ENCODE data around the gene CCDC171.

Gene CCDC171

DNA sequence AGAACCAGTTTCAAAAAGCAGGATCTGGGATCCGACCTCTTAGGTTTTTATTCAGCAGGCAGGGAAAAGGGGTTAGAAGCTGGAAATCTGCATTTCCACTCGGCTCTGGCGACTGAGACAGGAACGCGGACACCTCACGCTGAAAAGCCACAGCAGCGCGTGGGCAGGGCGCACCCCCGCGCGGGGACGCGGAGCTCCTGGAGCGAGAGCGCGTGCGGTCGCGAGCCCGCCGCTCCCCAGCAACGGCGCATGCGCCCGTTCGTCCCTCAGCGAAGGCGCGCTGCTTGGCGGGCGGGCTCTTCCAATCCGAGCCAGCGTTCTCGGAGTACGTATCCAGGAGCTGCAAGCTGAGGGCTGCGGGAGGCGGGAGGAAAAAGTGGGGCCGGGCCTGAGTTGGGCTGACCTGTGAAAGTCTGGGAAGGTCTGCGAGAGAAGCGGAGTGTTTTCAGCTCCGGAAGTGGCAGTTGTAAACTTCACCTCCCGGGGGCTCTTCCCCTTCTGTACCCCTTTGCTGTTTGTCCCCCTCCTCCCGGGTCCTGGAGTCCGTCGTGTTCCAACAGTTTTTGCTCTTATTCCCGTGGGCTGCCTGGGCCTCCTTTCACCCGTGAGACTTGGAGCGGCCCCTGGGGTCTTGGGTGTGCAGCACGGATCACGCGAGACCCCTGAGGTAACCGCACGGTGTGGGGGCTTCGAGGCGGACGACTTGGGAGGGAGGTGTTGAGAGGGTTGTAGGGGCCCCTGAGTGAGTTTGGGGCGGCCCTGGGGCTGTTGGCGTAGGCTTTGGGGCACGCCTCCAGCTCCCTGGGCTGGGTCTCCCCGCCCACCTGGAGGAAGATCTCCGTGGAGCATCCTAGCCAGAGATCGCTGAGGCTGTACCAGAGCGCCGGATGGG is at the start of gene CCDC171:
Gene CCDC171 (plus strand): TSS at position 408 of the 892 bp plus-strand sequence. CDS start 11,046 bp downstream, outside the sequence.
- DNase-seq (ENCODE audit: low read depth, low spot score) = peak; percentile 90
- Histone ChIP-seq H3K4me3 (ENCODE audit: low read length) (peak within 1 kb of the TSS; percentile 72; the same call in 1 of the 2 replicates), H3K27ac (ENCODE audit: low read length) (peak within 1 kb of the TSS; percentile 6), H3K9me3 (ENCODE audit: control insufficient read depth, insufficient read depth, low read length) (no peaks in the 10 kb centered on the region), H3K27me3 (ENCODE audit: control insufficient read depth, insufficient read depth, low read length) (no peaks in the 10 kb centered on the region), H3K36me3 (ENCODE audit: control insufficient read depth, insufficient read depth, low read length) (no peaks in the 10 kb centered on the region), H3K4me1 (ENCODE audit: control insufficient read depth, insufficient read depth, low read length) (no peaks in the 10 kb centered on the region)
- no CpG with 5 or more reads among the region's 65 CpGs for WGBS (ENCODE audit: insufficient coverage, insufficient read length)

DNA sequence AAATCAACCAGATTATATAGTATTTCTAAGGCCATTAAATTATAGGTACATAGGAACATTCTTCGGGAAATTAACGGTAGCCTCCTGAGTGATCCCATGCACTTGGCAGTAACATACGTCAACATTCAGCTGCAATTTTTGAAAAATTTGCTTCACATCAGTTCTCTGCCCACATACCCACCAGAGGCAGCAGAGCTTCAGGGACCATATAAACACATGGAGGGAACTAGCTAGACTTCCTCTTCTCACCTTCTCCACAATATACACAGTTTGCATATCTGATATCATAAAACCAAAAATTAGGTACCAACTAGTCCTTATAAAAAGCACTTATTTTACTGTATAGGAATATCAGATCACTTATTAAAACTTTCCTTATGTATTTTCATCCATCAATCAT is 46.9 kb upstream of the CCDC171 start:
- no peak for DNase-seq (ENCODE audit: low read depth, low spot score)
- no peaks in the 10 kb centered on the region for H3K9me3 ChIP-seq (ENCODE audit: control insufficient read depth, insufficient read depth, low read length)
- no peaks in the 10 kb centered on the region for H3K27me3 ChIP-seq (ENCODE audit: control insufficient read depth, insufficient read depth, low read length)
- no peak overlapping the region for H3K27ac ChIP-seq (ENCODE audit: low read length)
- peaks cover 7% of the 10 kb centered on the region; the same call in 1 of the 2 replicates for H3K36me3 ChIP-seq (ENCODE audit: control insufficient read depth, insufficient read depth, low read length)
- no peaks in the 10 kb centered on the region for H3K4me1 ChIP-seq (ENCODE audit: control insufficient read depth, insufficient read depth, low read length)
- H3K4me3 ChIP-seq (ENCODE audit: low read length) = no peak overlapping the region
- no CpG with 5 or more reads among the region's 3 CpGs for WGBS (ENCODE audit: insufficient coverage, insufficient read length)

DNA sequence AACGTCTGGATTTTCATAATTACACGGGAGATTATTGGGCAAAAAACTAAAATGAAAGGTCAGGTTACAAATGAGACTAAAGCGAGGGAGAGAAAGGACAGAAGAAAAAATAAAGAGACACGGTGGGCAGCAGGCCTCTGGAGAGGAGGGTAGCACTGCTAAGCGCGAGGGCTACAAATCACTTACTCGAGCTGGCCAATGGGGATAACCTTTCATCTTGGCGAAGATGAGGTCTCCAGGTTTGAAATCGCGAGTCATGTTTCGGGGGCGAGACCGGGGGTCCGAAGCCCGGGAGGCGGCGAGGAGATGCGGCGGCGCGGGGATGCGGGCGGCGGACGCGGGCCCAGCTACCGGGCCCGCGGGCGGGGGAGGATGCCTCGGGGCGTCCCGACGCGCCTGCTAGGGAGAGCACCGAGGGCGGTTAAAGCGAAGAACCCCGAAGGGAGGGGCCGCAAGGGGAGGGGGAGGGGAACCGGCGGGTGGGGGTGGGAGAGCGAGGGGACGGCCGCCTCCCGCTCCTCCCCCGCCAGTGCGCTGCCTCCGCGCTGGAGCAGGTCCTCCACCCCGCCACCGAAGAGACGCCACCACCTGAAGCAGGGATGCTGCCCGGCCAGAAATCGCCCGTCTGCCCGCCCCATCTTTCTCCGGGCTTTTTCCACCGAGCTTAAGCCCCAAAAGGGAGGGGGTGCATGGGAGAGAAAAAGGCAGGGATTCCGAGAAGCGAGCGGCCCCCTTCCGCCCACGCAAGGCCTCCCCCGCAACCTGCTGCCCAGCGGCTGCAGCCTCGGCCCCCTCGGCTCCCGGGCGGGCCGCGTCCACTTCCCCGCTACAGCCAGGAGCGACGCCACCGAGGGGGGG is 42.7 kb upstream of the CCDC171 start:
- Histone ChIP-seq H3K4me1 (ENCODE audit: control insufficient read depth, insufficient read depth, low read length) (no peaks in the 10 kb centered on the region), H3K36me3 (ENCODE audit: control insufficient read depth, insufficient read depth, low read length) (peaks cover 3% of the 10 kb centered on the region; the same call in 1 of the 2 replicates), H3K27ac (ENCODE audit: low read length) (no peak overlapping the region), H3K27me3 (ENCODE audit: control insufficient read depth, insufficient read depth, low read length) (no peaks in the 10 kb centered on the region), H3K9me3 (ENCODE audit: control insufficient read depth, insufficient read depth, low read length) (no peaks in the 10 kb centered on the region), H3K4me3 (ENCODE audit: low read length) (peak overlapping the region; percentile 90)
- no CpG with 5 or more reads among the region's 76 CpGs for WGBS (ENCODE audit: insufficient coverage, insufficient read length)
- DNase-seq (ENCODE audit: low read depth, low spot score) = no peak

DNA sequence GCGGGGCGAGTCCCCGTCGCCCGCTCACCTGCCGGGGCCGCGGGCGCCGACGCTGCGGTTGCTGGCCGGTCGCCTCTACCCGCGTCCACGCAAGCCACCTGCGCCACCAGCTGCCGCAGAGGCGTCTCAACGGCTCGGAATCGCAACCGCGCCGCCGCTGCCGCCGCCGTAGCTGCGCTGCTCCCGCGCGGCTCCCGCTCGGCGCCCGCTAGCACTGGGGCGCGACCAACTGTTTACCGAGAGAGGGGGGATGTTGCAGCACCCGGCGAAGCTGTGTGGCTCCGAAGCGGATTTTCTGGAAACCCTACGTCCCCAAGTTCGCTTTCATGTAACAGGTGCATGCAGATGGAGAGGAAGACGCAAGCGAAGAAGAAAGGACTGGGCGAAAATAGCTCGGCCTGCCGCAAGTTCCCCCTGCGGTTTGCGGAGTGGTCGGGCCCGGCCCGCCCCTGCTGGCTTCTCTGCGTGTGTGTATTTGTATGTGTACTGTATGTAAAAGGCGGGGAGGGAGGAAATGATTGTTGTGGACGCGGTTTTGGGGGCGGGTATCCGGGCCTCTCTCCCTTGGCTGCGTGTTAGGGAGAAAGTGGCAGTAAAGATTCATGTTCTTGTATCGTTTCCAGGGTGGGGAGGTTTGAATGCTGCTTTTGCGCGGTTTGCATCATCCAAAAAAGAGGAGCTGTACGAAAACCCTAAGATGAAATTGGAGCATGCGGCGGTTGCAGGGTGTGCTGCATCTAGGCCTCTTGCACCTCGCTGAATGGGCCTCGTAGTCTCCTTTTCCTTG is 41.9 kb upstream of the CCDC171 start, which contains the start of gene PSIP1:
Gene PSIP1 (minus strand): TSS at position 182 of the 787 bp plus-strand sequence. CDS start 782 bp downstream, outside the sequence.
- DNase-seq (ENCODE audit: low read depth, low spot score) = no peak
- no CpG with 5 or more reads among the region's 72 CpGs for WGBS (ENCODE audit: insufficient coverage, insufficient read length)
- H3K36me3 ChIP-seq (ENCODE audit: control insufficient read depth, insufficient read depth, low read length) = peaks cover under 1% of the 10 kb centered on the region; the same call in 1 of the 2 replicates
- no peaks in the 10 kb centered on the region for H3K4me1 ChIP-seq (ENCODE audit: control insufficient read depth, insufficient read depth, low read length)
- H3K4me3 ChIP-seq (ENCODE audit: low read length) = peak within 1 kb of the TSS; percentile 90
- H3K27ac ChIP-seq (ENCODE audit: low read length) = no peak within 1 kb of the TSS
- H3K27me3 ChIP-seq (ENCODE audit: control insufficient read depth, insufficient read depth, low read length) = no peaks in the 10 kb centered on the region
- no peaks in the 10 kb centered on the region for H3K9me3 ChIP-seq (ENCODE audit: control insufficient read depth, insufficient read depth, low read length)

DNA sequence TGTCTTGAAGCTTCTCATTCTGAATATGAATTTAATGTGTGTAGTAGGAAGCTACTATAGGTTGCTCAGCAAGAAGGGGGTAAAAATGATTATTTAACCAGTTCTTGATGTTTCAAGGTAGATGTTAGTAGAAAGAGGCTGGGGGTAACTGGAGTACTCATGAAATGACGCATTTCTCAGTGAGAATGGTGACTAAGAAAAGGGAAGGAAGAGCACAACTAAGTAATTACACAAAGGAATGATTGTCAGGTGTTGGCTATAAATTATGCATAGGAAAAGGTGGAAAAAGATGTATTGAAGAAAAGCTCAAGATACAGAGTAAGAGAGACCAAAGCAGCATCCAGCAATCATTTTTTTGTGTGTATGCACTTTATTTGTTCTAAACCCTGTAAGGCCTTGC is 40.6 kb upstream of the CCDC171 start:
- WGBS (ENCODE audit: insufficient coverage, insufficient read length) = no CpG with 5 or more reads among the region's 1 CpG
- H3K27ac ChIP-seq (ENCODE audit: low read length) = peak overlapping the region; percentile 54
- H3K36me3 ChIP-seq (ENCODE audit: control insufficient read depth, insufficient read depth, low read length) = no peaks in the 10 kb centered on the region; the same call in 1 of the 2 replicates
- H3K9me3 ChIP-seq (ENCODE audit: control insufficient read depth, insufficient read depth, low read length) = no peaks in the 10 kb centered on the region
- DNase-seq (ENCODE audit: low read depth, low spot score) = no peak
- H3K4me1 ChIP-seq (ENCODE audit: control insufficient read depth, insufficient read depth, low read length) = no peaks in the 10 kb centered on the region
- no peak overlapping the region for H3K4me3 ChIP-seq (ENCODE audit: low read length)
- no peaks in the 10 kb centered on the region for H3K27me3 ChIP-seq (ENCODE audit: control insufficient read depth, insufficient read depth, low read length)

DNA sequence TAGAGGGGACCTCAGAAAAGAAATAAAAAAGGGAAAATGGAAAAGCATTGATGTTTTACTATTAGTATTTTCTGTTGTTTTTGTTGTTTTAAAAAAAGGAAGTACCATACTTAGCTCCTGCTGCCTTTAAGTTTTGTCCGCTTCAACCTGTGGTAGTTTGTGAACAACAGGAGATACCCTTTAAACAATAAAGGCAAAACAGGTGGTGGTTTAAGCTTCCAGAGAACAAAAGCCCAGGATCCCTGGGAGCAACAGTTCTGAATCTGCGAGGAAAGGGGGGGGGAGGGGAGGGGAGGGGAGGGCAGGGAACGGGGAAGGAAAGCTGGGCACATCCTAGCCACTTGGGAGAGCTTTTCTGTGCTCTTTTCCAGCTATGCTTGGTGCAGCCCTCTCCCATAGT is 40.0 kb upstream of the CCDC171 start:
- Histone ChIP-seq H3K4me1 (ENCODE audit: control insufficient read depth, insufficient read depth, low read length) (no peaks in the 10 kb centered on the region), H3K27ac (ENCODE audit: low read length) (no peak overlapping the region), H3K27me3 (ENCODE audit: control insufficient read depth, insufficient read depth, low read length) (no peaks in the 10 kb centered on the region), H3K36me3 (ENCODE audit: control insufficient read depth, insufficient read depth, low read length) (no peaks in the 10 kb centered on the region; the same call in 1 of the 2 replicates), H3K9me3 (ENCODE audit: control insufficient read depth, insufficient read depth, low read length) (no peaks in the 10 kb centered on the region), H3K4me3 (ENCODE audit: low read length) (no peak overlapping the region)
- no peak for DNase-seq (ENCODE audit: low read depth, low spot score)
- whole genome bisulfite sequencing (ENCODE audit: insufficient coverage, insufficient read length) = no CpG with 5 or more reads among the region's 3 CpGs

DNA sequence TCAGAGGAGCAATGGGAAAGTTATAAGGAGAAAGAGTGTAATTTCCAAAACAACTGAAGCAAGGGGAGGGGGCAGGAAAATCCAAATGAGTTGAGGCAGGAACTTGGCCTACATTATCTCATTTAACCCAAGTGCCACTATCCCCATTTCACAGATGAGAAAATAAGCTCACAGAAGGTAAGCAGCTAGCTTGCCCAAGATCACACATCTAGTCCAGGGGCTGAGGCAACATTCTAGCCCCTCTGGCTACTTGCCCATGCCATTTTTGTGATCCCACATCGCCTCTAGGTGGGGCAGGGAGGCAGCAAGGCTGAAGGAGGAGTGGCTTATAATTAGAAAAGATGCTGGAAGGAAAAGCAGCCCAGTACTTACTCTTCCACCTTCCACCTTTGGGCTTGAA is 39.5 kb upstream of the CCDC171 start:
- Histone ChIP-seq H3K4me3 (ENCODE audit: low read length) (no peak overlapping the region), H3K4me1 (ENCODE audit: control insufficient read depth, insufficient read depth, low read length) (no peaks in the 10 kb centered on the region), H3K27ac (ENCODE audit: low read length) (no peak overlapping the region), H3K27me3 (ENCODE audit: control insufficient read depth, insufficient read depth, low read length) (no peaks in the 10 kb centered on the region), H3K36me3 (ENCODE audit: control insufficient read depth, insufficient read depth, low read length) (no peaks in the 10 kb centered on the region; the same call in 1 of the 2 replicates), H3K9me3 (ENCODE audit: control insufficient read depth, insufficient read depth, low read length) (no peaks in the 10 kb centered on the region)
- no peak for DNase-seq (ENCODE audit: low read depth, low spot score)
- WGBS (ENCODE audit: insufficient coverage, insufficient read length) = no CpG with 5 or more reads among the region's 1 CpG

DNA sequence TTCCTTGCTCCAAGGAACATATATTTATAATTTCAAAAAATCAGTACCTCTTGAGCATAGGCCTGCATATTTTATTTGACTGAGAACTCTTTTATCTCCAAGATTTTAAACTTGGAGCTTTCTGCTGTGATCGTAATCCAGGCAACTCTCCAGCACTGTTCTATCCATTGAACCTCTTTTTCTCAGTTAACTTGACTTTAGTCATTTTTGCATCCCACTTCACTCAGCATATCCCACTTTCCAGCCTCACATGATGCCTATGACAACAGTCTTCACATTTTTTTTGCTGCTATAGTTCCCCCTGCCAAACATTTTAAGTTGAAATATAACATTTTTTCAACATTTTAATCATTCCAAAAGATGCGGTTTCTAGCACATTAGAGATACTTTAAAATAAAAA is 33.0 kb upstream of the CCDC171 start:
- no peak for DNase-seq (ENCODE audit: low read depth, low spot score)
- H3K27me3 ChIP-seq (ENCODE audit: control insufficient read depth, insufficient read depth, low read length) = no peaks in the 10 kb centered on the region
- H3K27ac ChIP-seq (ENCODE audit: low read length) = no peak overlapping the region
- no peak overlapping the region for H3K4me3 ChIP-seq (ENCODE audit: low read length)
- no CpG with 5 or more reads among the region's 2 CpGs for WGBS (ENCODE audit: insufficient coverage, insufficient read length)
- no peaks in the 10 kb centered on the region for H3K4me1 ChIP-seq (ENCODE audit: control insufficient read depth, insufficient read depth, low read length)
- no peaks in the 10 kb centered on the region for H3K9me3 ChIP-seq (ENCODE audit: control insufficient read depth, insufficient read depth, low read length)
- H3K36me3 ChIP-seq (ENCODE audit: control insufficient read depth, insufficient read depth, low read length) = no peaks in the 10 kb centered on the region

DNA sequence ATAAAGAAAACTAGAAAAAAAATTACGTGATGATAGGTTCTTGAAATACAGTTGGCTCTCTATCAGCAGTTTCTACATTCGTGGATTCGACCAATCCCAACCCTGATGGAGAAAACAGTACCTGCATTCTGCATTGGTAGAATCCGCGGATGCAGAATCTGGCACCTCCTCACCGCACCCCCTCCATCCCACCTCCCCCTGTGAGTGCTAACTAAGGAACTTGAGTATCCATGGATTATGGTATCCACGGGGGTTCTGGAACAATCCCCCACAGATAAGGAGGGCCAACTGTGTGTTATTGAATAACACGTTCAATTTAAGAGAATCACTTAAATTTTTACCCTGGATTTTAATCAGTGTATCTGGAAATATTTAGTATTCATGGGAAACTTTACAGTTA is 31.6 kb upstream of the CCDC171 start:
- no peak for DNase-seq (ENCODE audit: low read depth, low spot score)
- H3K36me3 ChIP-seq (ENCODE audit: control insufficient read depth, insufficient read depth, low read length) = no peaks in the 10 kb centered on the region
- WGBS (ENCODE audit: insufficient coverage, insufficient read length) = no CpG with 5 or more reads among the region's 8 CpGs

More for the DNA sequence above, 31.6 kb upstream of the CCDC171 start:
- H3K4me1 ChIP-seq (ENCODE audit: control insufficient read depth, insufficient read depth, low read length) = no peaks in the 10 kb centered on the region
- H3K27me3 ChIP-seq (ENCODE audit: control insufficient read depth, insufficient read depth, low read length) = no peaks in the 10 kb centered on the region
- no peaks in the 10 kb centered on the region for H3K9me3 ChIP-seq (ENCODE audit: control insufficient read depth, insufficient read depth, low read length)
- no peak overlapping the region for H3K4me3 ChIP-seq (ENCODE audit: low read length)
- H3K27ac ChIP-seq (ENCODE audit: low read length) = no peak overlapping the region
